Activated naive CD4-positive, alpha-beta T cell treated with anti-CD3 and anti-CD28 coated beads, Interleukin-2, amount 50 U/mL, for 72 hours (primary cell): ENCODE data around the gene NPFFR2. TPM values are rescaled to one million over a fixed set of nuclear protein-coding genes. Genes with fewer than 3 reads are reported as not detected.
"Not testable (repeated sequence)": the region's sequence is repeated elsewhere in the genome, so short reads cannot be mapped to it uniquely, and the experiment has no call there.

ENCODE experiments used
- ATAC-seq, 2 donors: fragments of 150-1000 bp; cut with Tn5 transposase; 2 replicates each; pipeline ENCODE4 v1.10.0; 2021; ENCODE audit warnings: mild to moderate bottlenecking in 2 of 2, moderate library complexity in 2 of 2
- DNase-seq, 2 donors: peaks; one replicate each; pipeline ENCODE4 v3.0.0; 2021 to 2022; ENCODE audit warnings: low spot score in 2 of 2
- H3K27ac Mint-ChIP-seq, 2 donors: one replicate each; pipeline ENCODE4 v1.8.0; 2022; ENCODE audit warnings: mild to moderate bottlenecking in 2 of 2, mixed read lengths in 2 of 2
- H3K36me3 Mint-ChIP-seq, 2 donors: one replicate each; pipeline ENCODE4 v1.8.0; 2022; ENCODE audit warnings: mixed read lengths in 2 of 2
- H3K9me3 Mint-ChIP-seq, 2 donors: one replicate each; pipeline ENCODE4 v1.8.0; 2022; ENCODE audit warnings: mixed read lengths in 2 of 2
- total RNA-seq, 2 donors: library from RNA; stranded (reverse); gene quantifications; one replicate each; pipeline ENCODE4 v1.2.3, GENCODE V29; 2022

NPFFR2 gene
- total RNA-seq, 2 donors from 2014 or later = not detected

DNA sequence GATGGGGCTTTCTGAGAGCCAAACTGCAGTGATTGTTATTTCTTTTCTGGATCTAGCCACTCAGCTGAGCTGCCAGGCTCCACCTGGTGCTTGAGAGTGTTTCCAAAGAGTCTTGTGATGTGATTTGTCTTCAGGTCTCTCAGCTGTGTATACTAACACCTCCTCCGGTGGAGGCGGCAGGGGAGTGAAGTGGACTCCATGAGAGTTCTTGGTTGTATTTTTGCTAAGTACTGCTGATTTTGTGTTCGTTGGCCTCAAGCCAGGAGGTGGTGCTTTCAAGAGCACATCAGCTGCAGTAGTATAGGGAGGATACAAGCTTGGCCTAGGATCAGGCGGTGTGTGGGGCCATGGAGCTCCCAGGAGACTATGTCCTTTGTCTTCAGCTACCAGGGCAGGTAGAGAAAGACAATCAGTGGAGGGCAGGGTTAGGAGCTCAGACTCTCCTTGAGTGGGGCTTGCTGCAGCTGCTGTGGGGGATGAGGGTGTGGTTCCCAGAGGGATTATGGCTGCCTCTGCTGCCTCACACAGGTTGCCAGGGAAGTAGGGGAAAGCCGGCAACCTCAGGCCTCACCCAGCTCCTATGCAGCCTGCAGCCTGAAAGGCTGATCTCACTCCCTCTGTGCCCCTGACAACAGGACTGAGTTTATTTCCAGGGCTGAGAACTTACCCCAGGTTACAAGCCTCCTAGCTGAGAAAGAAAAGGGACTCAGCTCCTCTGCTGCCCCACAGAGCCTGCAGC is 62.4 kb downstream of the NPFFR2 start:
- DNase-seq = no peak
- no peak for ATAC-seq
- Mint-ChIP-seq H3K9me3 (peaks cover 14 to 24% of the 10 kb centered on the region in 2 donors), H3K27ac (no peak overlapping the region), H3K36me3 (no peaks in the 10 kb centered on the region)

DNA sequence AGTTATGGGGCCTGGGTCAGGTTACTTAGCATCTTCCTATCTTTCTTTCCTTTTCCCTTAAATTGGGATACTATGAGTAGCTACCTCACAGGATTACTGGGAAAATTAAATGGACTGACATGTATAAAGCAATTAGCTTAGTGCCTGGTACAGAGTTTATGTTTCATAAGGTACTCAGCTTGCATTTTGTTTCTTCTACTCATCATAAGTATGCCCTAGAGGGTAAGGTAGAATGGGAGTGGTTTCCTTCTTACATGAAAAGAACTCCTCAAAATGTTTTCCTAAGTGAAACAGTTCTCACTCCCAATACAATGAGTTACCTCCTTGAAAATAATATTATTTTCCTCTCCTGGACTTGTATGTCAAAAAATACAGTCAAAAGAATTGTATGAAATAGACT is 75.7 kb downstream of the NPFFR2 start:
- Mint-ChIP-seq H3K27ac (no peak overlapping the region), H3K9me3 (peaks cover 3 to 4% of the 10 kb centered on the region in 2 donors), H3K36me3 (peaks cover 4 to 8% of the 10 kb centered on the region in 2 donors)
- DNase-seq = no peak
- ATAC-seq = no peak

DNA sequence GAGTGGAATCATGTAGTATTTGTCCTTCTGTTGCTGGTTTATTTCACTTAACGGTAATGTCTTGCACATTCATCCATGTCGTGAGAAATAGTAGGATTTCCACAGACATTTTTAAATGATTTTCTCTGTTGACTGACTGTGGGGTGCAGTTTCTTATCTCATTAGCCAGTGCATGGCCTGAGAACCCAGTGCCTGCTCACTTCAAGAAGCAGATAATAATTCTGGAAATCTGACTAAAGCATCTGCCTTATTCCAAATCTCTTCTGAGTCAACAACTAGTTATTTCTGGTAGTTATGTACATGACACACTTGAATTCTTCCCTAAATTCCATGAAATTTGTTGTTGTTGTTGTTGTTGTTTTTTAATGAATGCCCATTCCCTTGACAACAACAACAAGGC is 77.6 kb downstream of the NPFFR2 start:
- Mint-ChIP-seq H3K9me3 (peaks cover 5 to 6% of the 10 kb centered on the region in 2 donors), H3K36me3 (peaks cover 6 to 10% of the 10 kb centered on the region in 2 donors), H3K27ac (no peak overlapping the region)
- no peak for ATAC-seq
- DNase-seq = no peak

DNA sequence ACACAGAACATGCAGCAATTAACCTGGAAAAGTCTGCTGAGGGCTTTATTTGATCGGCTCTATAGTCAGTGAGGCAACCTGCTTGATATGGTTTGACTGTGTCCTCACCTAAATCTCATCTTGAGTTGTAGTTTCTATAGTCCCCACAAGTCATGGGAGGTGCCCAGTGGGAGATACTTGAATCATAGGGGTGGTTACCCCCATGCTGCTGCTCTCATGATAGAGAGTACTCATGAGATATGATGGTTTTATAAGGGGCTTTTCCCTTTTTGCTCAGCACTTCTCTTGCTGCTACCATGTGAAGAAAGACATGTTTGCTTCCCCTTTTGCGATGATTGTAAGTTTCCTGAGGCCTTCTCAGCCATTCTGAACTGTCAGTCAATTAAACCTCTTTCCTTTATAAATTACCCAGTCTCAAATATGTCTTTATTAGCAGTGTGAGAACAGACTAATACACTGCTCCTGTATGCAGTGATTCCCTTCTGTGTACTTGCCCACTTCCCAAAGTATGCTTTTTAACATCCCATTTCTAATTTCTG is 78.2 kb downstream of the NPFFR2 start:
- DNase-seq = no peak
- Mint-ChIP-seq H3K9me3 (peaks cover 5 to 6% of the 10 kb centered on the region in 2 donors), H3K27ac (no peak overlapping the region), H3K36me3 (peaks cover 6 to 10% of the 10 kb centered on the region in 2 donors)
- ATAC-seq = no peak

DNA sequence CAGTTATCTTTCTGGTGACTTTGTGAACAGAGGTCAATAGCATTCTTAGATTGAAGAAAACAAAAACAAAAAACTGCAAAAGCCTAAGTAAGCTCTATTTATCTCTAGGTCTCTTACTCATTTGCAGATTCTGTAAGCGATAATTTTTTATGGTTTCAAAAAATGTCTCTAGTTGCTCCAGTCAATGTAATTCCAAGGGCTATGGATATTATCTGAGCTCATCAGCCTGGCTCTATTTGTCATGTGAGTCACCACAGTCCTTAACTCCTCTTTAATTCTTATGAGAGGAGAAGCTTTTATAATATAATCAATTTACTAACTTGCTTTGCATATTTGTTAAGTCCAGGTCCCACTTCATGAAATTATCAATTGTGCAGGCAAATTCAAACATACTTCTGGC is 79.1 kb downstream of the NPFFR2 start:
- H3K27ac Mint-ChIP-seq = no peak overlapping the region
- H3K36me3 Mint-ChIP-seq = peaks cover 6 to 10% of the 10 kb centered on the region in 2 donors
- H3K9me3 Mint-ChIP-seq = peaks cover 5 to 6% of the 10 kb centered on the region in 2 donors
- DNase-seq = no peak
- ATAC-seq = no peak

DNA sequence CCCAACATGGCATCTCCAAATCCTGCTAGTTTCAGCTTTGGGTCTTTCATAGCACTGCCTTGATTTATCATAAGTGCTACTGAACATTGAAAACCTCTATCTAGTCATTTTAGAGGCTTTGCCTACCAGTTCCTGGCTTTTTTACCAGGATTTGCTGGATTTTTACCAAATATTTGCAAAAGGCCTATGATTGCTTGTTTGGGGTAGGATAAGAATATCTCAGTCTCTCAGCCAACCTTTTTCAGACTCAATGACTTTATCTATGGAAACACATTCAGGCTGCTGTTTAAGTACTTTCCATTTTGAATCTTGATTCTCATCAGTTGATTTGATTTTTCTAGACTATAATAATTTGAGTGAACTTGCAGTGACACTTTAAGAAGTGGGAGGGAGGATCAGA is 80.1 kb downstream of the NPFFR2 start:
- H3K36me3 Mint-ChIP-seq = peaks cover 6 to 10% of the 10 kb centered on the region in 2 donors
- no peak for DNase-seq
- no peak for ATAC-seq
- peaks cover 5 to 6% of the 10 kb centered on the region in 2 donors for H3K9me3 Mint-ChIP-seq
- H3K27ac Mint-ChIP-seq = no peak overlapping the region

DNA sequence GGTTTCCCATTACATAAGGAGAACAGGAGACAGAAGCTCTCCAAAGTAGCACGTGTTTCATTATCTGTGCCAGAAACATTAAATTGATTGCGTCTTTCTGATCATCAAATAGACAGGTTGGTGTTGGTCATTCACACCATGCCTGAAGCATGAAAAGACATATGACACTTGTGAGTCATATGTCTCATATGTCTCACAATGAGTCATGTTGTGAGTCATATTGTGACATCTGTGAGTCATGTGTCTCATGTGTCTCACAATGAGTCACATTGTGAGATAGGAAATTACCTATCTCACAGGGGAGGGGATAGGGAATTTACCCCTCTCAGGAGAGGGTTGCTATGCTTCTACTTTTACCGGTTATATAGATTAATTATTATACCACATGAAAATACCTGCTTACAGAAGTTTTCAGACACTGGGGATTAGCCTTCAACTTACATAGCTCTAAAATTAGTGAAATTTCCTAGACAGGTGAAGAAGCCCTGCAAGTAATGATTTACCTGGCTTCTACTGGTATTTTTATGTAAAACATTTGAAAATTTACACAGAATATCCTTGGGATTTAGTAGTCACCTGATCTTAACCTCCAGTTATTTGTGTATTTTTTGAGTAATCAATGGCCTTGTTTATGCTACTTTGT is 80.8 kb downstream of the NPFFR2 start:
- DNase-seq (peak in 1 of 2 donors; percentile 11), ATAC-seq (peak; percentile 94 to 98)
- H3K27ac Mint-ChIP-seq = no peak overlapping the region
- peaks cover 6 to 10% of the 10 kb centered on the region in 2 donors for H3K36me3 Mint-ChIP-seq
- peaks cover 5 to 6% of the 10 kb centered on the region in 2 donors for H3K9me3 Mint-ChIP-seq

DNA sequence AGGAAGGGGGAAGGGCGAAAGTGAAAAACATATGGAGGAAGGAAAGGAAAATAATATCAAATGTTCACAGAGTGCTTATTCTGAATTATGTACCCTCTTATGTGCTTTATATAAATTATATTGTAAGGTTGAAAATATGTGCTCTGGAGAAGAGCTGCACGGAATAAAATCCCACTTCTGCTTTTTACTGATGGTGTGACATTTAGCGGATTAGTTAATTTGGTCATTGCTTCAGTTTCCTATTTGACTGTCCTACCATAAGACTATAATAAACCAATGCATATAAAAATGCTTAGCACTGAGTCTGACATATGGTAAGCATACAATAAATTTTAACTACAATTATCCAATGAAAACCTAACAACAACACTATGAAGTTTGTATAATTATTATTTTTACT is 86.2 kb downstream of the NPFFR2 start:
- H3K9me3 Mint-ChIP-seq = peaks cover 8 to 13% of the 10 kb centered on the region in 2 donors
- ATAC-seq = no peak
- DNase-seq = no peak
- no peaks in the 10 kb centered on the region for H3K36me3 Mint-ChIP-seq
- H3K27ac Mint-ChIP-seq = no peak overlapping the region

DNA sequence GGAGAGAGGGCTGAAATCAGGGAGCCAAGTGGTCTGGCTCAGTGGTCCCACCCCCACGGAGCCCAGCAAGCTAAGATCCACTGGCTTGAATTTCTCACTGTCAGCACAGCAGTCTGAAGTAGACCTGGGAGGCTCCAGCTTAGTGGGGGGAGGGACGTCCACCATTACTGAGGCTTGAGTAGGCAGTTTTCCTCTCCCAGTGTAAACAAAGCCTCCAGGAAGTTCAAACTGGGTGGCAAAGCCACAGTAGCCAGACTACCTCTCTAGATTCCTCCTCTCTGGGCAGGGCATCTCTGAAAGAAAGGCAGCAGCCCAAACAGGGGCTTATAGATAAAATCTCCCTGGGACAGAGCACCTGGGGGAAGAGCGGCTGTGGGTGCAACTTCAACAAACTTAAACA is 88.1 kb downstream of the NPFFR2 start:
- Mint-ChIP-seq H3K36me3 (no peaks in the 10 kb centered on the region), H3K9me3 (peaks cover 8 to 13% of the 10 kb centered on the region in 2 donors), H3K27ac (no peak overlapping the region)
- ATAC-seq = no peak
- DNase-seq = no peak

DNA sequence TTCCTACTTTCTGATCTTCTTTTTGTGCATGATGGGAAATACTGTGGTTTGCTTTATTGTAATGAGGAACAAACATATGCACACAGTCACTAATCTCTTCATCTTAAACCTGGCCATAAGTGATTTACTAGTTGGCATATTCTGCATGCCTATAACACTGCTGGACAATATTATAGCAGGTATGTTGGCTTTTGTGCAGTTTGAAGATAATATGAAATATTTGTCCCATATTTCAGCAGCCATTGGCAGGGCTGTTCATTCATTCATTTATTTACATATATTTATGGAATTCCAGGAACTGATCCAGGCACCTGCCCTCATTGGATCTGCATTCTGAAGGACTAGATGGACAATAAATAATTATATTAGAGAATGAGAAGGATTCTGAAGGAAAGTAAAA is 96.9 kb downstream of the NPFFR2 start:
- DNase-seq (no peak), ATAC-seq (no peak)
- H3K36me3 Mint-ChIP-seq = no peaks in the 10 kb centered on the region
- no peak overlapping the region for H3K27ac Mint-ChIP-seq
- peaks cover 0 to 7% of the 10 kb centered on the region in 2 donors for H3K9me3 Mint-ChIP-seq

DNA sequence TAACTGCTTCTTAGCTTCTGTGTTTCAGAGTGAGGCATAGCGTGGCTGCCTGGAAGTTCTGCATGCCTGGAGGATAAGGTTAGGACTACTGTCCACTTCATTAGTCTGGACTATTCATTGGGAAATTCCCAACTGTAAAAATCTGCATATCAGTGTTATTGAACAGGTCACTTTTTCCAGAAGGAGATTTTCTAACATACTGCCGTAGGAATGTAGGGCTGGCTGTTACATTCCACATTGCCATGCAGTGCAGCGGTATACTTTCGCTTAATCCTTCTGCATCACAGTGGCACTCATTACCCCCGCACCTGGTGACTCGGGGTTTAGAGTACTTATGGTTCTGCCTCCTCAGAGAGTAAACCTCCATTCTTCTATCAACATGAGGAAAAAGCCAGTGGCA is 104.6 kb downstream of the NPFFR2 start:
- DNase-seq = no peak
- peaks cover 0 to 5% of the 10 kb centered on the region in 2 donors for H3K36me3 Mint-ChIP-seq
- no peak for ATAC-seq
- H3K9me3 Mint-ChIP-seq = peaks cover 5 to 6% of the 10 kb centered on the region in 2 donors
- H3K27ac Mint-ChIP-seq = no peak overlapping the region

DNA sequence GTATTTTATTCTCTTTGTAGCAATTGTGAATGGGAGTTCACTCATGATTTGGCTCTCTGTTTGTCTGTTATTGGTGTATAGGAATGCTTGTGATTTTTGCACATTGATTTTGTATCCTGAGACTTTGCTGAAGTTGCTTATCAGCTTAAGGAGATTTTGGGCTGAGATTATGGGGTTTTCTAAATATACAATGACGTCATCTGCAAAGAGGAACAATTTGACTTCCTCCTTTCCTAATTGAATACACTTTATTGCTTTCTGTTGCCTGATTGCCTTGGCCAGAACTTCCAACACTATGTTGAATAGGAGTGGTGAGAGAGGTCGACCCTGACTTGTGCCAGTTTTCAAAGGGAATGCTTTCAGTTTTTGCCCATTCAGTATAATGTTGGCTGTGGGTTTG is 108.2 kb downstream of the NPFFR2 start:
- peaks cover 12 to 13% of the 10 kb centered on the region in 2 donors for H3K9me3 Mint-ChIP-seq
- ATAC-seq, H3K27ac Mint-ChIP-seq, DNase-seq, H3K36me3 Mint-ChIP-seq: not testable (repeated sequence)

DNA sequence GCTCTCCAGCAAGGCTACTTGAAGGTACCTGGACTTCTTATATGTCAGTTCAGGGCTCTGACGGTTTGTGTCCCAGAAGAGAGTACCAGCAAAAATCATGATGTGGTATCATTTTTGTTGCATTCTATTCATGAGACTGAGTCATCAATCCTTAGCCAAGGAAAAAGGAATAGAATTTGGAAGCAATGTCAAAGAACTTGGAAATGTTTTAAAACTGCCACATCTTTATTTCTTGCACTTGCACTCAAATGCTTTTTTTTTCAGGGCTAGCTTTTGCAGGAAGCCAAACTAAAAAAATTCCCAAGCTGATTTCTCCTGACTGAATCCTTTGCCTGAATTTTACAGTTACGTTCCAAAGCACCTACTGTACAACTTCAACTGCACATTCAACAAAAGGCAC is 112.4 kb downstream of the NPFFR2 start:
- ATAC-seq (no peak), DNase-seq (no peak)
- peaks cover 18 to 19% of the 10 kb centered on the region in 2 donors for H3K9me3 Mint-ChIP-seq
- H3K36me3 Mint-ChIP-seq = peaks cover 0 to 7% of the 10 kb centered on the region in 2 donors
- H3K27ac Mint-ChIP-seq = no peak overlapping the region

DNA sequence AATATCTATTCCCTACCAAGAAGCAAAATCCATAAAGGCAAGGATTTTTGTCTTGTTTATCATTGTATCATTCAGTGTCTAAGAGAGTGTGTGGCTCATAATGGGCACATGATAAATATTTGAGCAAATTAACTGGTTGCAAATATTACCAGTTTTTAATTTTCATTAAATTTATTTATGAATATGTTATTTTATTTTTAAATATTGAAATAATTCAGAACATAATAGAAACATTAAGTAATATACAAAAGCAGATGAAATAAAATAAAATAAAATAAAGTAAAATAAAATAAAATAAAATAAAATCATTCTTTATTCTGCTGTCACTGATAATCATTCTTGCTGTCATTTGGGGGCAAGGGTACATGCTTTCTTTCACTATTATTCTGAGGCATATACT is 120.9 kb downstream of the NPFFR2 start:
- Mint-ChIP-seq H3K36me3 (no peaks in the 10 kb centered on the region), H3K9me3 (peaks cover 3 to 6% of the 10 kb centered on the region in 2 donors), H3K27ac (no peak overlapping the region)
- ATAC-seq (no peak), DNase-seq (no peak)

DNA sequence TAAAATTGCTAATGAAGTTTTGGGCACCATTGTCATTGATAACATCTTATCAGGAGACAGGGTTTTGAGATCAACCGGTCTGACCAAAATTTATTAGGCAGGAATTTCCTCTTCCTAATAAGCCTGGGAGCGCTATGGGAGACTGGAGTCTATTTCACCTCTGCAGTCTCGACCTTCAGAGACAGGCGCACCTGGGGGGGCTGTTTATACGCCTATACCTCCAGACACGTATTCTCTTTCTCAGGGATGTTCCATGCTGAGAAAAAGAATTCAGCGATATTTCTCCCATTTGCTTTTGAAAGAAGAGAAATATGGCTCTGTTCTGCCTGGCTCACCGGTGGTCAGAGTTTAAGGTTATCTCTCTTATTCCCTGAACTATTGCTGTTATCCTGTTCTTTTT is 121.8 kb downstream of the NPFFR2 start:
- not testable (repeated sequence) for H3K27ac Mint-ChIP-seq, H3K36me3 Mint-ChIP-seq, DNase-seq, ATAC-seq, H3K9me3 Mint-ChIP-seq

DNA sequence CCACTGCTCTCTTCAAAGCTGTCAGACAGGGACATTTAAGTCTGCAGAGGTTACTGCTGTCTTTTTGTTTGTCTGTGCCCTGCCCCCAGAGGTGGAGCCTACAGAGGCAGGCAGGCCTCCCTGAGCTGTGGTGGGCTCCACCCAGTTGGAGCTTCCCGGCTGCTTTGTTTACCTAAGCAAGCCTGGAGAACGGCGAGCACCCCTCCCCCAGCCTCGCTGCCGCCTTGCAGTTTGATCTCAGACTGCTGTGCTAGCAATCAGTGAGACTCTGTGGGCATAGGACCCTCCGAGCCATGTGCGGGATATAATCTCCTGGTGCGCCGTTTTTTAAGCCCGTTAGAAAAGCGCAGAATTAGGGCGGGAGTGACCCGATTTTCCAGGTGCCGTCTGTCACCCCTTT is 137.5 kb downstream of the NPFFR2 start:
- DNase-seq, ATAC-seq, H3K27ac Mint-ChIP-seq: not testable (repeated sequence)
- Mint-ChIP-seq H3K9me3 (peaks cover 17 to 22% of the 10 kb centered on the region in 2 donors), H3K36me3 (peaks cover 0 to 11% of the 10 kb centered on the region in 2 donors)

DNA sequence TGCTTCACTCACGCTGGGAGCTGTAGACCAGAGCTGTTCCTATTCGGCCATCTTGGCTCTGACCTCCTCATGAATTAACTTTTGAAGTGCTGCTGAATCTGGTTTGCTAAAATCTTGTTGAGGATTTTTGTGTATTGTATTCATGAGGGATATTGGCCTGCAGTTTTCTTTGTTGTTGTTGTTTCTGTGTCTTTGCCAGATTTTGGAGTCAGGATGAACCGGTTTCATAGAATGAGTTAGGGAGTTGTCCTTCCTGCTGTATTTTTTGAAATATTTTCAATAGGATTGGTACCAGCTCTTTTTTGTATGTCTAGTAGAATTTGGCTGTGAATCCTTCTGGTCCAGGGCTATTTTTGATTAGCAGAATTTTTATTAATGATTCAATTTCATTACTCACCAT is 138.1 kb downstream of the NPFFR2 start:
- no peak for ATAC-seq
- H3K9me3 Mint-ChIP-seq = peaks cover 17 to 22% of the 10 kb centered on the region in 2 donors
- peaks cover 0 to 11% of the 10 kb centered on the region in 2 donors for H3K36me3 Mint-ChIP-seq
- DNase-seq = no peak
- H3K27ac Mint-ChIP-seq = no peak overlapping the region
